NCI-H2171 treated with DMSO at 0.1 percent for 48 hours (cell line): ENCODE data around the gene PKP2.
"Not testable (repeated sequence)": the region's sequence is repeated elsewhere in the genome, so short reads cannot be mapped to it uniquely, and the experiment has no call there.

Source experiments
- DNase-seq: peaks from one replicate; lab custom pipeline; 2025; lab: John Stamatoyannopoulos, UW

Gene PKP2

DNA sequence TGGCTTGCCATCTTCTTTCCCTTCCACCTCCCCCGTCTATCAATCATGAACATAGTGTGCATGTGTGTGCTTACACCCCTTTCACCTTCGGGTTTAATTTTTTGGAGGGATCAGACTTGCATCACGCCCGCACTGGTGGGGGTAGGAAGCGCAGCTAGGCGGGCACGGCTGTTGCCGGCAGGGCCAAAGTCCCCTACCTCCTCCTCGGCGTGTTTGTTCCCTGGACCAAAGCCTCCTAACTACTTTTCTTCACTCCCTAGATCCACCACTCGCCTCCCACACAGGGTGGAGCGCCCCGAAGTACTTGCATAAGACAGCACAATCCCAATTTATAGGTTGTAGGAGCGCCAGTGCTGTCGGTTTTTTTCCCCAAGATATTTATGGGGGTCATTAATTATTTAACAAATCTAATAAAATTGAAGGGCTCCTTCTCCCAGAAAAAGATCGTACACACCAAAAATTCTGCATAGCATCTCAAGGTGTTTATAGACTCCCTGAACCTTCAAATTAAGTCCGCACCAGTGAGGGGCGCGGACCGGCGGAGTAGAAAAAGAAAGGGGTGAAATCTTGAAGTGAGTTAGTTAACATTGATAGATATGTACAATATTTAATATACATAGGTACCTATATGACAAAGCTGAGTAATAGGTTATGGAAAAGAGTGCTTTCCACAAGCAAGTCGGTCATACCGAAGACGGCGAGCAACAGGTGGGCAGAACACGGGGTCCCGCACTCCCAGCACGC is 717 bp downstream of the PKP2 start:
- DNase-seq, result peak; percentile 37

DNA sequence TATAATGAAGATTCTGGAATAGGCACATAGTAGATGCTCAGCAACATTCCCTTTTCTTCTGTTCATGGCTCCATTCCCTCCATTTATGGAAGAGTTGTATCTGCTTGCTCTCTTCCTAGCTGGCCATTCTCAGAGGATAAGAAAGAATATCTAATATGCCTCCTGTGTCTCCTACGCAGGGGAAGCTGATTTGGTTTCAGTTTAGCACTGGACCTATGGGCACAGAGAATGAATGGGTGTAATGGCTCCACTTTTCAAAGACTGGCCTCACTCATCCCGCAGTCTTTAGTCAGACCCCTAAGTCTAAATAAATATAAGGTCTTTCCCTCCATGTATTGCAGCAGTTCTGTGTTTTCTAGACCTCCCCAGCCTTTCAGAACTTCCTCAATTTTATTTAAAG is 2.0 kb downstream of the PKP2 start:
- DNase-seq, result no peak

DNA sequence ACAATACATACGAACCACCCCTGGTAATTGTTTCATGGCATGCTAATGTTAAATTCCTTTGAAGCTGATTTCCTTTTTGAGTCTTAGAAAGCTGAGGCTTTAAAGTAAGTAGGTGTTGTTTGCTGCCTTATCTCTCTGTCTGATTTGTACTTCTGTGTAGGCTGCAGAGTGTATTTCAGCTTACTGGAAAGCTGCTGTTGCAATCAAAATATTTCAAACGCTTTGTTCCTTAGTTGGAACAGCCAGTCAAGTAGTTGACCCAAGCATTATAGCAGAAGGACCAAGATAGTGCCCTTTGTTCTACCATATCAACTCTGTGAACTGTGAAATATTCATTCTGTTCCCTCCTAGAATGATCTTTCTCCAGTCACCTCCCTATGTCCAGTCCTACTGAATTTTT is 3.1 kb downstream of the PKP2 start:
- DNase-seq, result no peak

DNA sequence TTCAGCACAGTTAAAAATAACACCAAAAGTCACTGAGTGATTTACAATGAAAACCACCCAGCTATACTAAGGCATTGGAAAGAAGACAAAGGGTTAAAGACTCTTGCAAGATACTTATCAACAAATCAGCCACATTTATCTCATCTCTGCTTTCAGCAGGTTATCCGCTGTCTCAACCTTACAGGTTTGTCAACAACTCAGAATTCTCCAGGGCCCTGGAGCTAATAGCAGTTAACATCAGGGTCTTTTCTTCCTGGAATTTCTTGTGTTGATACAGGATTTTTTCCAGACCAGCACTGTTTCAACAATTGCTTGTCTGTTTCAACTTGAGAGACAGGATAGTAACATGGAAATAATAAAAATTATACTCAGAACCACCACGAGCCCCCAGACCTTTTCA is 3.5 kb downstream of the PKP2 start:
- DNase-seq, result peak; percentile 31

DNA sequence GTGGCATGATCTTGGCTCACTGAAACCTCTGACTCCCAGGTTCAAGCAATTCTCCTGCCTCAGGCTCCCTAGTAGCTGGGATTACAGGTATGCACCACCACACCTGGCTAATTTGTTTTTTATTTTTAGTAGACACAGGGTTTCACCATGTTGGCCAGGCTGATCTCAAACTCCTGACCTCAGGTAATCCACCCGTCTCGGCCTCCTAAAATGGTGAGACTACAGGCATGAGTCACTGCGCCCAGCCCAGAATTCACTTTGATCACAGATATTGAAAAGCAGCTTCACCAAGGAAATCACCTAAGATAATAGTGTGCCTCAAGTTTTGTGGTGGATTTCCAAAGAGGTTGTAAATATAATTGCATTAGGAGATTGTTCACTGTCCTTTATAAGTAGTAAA is 4.2 kb downstream of the PKP2 start:
- DNase-seq, result not testable (repeated sequence)

DNA sequence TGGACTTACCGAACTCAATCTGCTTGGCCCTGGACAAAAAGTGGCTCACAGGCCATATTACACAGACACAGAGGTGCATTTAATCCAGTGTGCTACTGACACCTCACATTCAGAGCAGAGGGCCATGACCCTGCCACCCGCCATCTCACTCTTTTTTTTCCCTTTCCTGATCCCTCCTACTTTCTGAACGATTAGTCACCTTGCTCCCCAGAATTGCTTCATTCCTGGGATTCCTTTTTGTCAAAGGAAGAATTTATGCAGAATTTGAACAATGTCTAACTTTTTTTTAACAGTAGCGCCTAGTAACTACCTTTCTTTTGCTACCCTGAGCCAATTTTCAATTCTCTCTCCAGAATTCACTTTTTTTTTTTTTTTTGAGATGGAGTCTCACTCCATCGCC is 4.6 kb downstream of the PKP2 start:
- no peak for DNase-seq

DNA sequence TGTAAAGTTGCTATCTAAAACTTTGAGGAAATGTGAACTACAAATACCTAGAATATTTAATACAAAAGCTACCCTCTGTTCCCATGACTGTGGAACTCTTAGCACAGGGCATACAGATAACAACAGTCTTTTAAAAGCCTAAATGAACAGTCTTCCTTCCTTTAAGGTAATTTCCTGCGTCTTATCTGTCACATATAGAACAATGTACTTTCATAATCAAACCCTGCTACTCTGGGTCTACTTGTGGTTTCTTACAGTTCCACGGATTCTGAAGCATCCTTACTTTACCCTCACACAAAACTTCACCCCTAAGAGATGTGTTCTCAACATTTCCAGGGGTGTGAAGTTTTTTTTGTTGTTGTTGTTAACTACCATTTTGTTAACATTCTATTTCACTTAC is 5.1 kb downstream of the PKP2 start:
- DNase-seq, result no peak

DNA sequence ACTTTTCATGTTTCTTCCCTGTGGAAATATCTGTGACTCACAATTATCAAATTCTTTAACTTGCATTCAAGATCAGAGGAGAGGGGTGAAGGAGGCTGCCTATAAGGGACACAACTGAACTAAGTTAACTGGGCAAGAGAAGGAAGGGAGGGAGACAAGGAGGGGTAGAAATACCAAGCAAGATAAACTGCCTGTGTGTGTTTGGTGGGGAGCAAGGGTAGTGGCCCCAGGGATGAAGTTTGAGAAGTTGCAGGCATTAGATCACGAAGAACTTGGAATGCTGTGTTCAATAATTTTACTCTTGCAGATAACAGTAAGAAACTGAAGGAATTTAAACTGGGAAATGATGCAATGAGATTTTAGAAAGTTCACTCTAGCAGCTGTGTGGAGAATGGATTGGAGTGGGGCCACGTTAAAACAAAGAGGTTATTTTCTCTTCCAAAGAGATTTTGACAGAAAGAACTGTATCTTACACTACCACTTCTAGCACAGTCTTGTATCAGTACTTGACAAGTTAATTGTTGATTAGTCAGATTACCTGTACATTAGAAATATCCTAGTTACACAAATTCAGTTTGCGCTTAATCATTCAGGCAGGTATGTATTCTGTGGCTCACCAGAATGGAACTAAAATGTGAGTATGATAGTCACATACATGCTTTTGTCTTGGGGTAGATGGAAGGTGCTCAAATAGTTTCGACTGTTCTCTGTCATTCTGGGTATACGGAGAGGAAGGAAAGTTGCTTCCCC is 7.4 kb downstream of the PKP2 start:
- DNase-seq, result no peak

DNA sequence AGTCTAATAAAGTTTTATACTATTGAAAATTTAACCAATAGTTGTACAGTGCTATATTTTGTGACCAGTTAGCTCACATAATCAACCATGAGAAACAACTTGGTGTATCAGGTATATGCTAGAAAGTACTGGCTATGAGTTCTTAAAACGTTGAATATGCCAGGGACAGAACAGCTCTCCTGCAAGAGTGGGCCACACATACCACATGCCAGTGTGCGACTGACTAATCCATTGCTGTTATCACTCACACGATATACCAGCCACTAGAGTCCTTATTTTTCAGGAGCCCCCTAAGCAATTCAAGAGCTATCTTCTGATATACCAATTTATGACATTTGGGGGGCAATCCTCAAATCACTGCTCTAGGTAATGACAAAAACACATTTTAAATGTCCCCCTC is 9.5 kb downstream of the PKP2 start:
- DNase-seq, result no peak

DNA sequence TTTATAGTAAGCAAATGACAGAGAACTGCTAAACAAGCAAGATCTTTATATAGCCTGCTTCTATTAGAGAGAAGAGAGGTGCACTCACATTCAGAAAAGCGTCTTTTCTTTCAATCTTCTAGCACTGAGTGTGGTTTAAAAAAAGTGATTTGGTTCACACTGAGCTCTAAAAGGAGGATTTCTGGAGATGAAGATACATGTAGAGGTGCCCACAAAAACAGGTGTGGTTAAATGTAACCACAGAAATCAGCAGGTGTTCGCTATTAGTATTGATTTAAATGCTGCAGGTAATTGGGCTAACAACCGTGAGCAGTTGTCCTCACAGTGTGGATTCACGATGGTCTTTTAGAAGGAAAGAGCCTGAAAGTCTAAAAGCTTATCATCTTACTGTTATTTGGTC is 10.7 kb downstream of the PKP2 start:
- DNase-seq, result peak; percentile 70

DNA sequence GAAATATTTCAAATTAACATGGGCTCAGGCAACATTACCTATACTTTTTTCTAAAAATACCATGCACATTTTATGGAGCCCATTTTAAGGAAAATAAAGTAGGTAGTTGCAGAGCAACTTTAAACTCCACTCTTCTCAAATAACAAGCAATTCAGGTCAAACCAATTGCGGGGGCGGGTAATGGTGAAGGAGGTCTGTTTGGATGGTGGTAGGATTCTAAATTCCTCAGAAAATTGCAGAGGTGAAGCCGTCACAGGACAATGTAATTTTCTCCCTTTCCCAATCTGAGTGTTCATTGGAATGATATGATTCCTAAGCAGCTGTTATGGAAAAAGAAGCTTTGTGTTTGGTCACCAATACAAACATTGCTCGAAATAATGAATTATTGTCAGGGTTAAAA is 11.6 kb downstream of the PKP2 start:
- DNase-seq, result no peak

DNA sequence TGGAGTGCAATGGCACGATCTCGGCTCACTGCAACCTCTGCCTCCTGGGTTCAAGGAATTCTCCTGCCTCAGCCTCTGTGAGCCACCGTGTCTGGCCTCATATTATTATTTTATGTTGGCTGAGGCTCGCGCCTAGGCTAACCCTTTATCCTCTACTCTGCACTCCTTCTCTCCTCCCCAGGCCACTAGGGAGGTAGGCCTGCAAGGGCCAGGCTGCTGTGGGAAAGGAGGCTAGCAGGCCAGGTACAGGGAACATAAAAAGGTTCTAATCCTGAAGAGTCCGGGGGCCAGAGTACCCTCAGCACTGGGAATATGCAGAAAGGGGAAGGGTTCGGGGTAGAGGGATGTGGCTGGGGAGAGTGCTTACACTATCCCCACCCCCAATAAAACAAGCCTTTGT is 14.9 kb downstream of the PKP2 start:
- no peak for DNase-seq

DNA sequence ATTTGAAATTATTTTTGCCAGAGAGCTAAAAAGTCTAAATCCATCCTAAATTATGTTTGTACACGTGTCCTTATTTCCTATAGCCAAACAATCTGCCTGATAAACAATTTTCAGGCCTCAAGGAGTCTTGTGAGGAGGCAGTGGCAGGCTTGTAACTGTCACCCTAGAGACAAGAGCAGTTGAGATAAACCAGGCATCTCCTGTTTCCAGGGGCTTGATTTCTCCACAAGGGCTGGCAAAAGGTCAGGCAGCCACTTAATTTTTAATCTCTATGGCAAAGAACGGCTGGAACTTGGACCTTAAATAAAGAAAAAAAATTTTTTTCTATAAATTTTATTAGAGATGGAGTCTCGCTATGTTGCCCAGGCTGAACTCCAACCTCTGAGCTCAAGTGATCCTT is 15.5 kb downstream of the PKP2 start:
- peak; percentile 20 for DNase-seq

DNA sequence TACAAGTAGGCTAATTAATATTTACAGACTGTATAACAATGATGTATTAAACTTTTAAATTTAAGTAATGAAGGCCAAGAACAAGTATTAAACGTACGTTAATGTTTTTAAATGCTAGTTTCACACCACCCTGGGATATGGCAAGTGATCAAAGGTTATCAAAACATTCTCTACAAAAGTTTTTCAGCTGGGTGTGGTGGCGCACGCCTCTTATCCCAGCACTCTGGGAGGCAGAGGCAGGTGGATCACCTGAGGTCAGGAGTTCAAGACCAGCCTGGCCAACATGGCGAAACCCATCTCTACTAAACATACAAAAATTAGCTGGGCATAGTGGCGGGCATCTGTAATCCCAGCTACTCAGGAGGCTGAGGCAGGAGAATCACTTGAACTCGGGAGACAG is 17.5 kb downstream of the PKP2 start:
- not testable (repeated sequence) for DNase-seq

DNA sequence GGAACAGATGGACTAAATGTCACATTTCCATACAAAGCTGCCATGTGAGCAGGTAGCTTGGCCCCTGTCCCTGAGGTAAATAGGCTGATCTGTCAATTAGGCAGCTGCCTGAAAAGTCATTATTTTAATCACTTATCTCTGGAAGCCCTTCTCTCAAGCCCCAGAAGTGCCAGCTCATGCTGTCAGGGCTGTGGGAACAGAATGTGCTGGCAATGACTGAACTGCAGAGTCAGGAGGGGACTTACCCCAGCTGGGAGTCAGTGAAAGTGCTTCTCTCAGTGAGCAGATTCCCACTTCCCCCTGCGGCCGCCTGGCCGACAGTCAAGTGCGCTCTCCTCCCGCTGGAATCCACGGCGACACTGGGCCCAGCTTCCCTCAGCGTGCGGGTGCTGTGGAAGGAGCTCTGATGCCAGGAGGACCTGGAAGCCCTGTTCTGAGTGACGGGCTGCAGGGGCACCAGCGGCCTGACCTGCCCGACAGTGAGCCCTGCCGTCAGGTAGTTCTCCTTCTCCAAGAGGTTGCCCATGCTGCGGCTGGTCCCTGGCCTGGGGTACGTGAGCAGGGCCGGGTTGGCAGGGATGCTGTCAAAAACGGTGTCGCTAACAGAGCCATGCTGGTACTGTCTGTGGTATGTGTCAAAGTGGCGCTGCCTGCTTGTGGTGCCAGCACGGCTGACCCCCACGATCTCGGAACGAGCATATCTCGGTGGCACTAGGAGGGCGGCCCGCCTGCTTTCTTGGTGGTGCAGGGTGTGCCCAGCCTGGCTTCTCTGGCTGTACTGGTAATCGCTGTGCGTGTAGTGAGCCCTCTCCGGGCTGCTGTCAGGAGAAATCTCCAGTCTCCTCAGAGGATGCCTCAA is 18.7 kb downstream of the PKP2 start:
- peak; percentile 99 for DNase-seq

DNA sequence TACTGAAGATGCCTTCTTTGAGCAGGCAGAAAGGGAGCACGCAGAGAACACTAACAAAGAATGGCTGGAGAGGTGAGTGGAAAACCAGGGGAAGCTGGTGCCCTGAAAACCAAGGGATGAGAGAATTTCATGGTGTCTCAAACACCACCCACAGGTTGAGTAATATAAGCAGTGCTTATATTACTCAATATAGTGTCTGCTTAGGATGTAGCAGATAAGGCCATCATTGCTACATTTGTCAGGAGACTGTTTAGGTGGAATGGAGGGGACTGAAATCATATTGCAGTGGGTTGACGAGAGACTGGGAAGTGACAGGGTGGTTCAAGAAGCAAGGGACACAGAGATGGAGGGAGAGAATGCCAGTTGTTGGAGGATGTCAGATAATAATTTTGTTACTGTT is 20.6 kb downstream of the PKP2 start:
- no peak for DNase-seq

DNA sequence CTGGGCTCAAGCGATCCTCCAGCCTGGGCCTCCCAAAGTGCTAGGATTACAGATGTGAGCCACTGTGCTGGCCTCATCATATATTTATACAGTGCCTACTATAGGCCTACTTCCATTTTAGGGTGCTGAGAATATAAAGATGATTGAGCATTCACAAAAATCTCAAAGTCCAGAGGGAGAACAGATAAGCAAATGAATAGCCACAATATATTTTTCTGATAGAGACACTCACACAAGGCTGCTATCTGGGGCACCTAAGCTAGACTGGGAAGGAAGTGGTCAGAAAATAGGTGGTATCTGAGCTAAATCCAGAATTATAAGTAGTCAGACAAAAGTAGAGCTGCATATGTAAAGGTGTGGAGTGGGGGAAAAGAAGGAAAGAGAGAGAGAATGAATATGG is 21.6 kb downstream of the PKP2 start:
- DNase-seq, result no peak

DNA sequence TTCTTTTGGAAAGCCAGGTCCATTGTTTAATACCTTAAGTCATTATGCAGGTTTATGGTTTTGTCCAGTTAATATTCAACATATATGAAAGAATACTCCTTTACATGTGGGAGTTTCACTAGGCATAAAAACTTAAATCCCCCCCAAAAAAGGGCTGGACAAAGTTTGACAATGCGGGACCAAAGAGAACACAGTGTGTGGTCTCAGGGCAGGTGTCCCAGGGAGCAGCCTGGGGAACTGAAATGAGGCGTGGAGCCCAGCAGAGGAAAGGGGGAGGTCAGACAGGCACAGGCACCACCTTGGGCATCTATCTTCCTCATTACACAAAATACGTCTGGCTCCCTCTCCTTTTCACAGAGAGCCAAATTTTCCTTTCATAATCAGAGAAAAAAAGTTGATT is 22.5 kb downstream of the PKP2 start:
- DNase-seq, result no peak

DNA sequence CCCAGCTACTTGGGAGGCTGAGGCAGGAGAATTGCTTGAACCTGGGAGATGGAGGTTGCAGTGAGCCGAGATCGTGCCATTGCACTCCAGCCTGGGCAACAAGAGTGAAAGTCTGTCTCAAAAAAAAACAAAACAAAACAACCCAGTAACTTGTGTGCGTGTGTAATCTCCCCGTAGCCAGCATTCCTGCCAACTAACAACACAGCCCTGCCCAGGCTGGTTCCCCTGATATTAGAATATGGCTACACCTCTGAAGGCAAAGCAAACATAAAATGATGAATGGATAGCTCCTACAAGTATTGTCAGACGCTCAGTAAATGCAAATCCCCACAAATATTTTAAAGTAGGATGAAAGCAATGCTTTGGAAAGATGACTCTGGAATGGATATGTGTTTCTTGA is 24.2 kb downstream of the PKP2 start:
- DNase-seq, result not testable (repeated sequence)

DNA sequence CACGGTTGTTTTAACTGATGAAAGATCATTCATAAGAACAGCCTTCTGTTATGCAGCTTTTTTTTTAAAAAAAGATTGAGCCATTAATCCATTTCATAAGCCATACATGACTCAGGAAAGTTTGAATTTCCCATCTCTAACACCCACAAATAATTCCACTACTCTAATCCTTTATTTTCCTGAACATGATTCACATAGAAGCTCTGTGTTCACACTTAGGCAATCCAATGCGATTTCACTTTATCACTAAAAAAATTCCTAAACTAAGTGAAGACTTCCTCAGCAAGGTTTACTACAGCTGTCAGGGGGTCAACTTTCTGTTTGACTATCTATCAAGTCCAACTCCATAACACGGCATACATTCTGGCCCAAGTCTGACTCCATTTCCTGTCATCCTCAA is 25.9 kb downstream of the PKP2 start:
- DNase-seq, result no peak

DNA sequence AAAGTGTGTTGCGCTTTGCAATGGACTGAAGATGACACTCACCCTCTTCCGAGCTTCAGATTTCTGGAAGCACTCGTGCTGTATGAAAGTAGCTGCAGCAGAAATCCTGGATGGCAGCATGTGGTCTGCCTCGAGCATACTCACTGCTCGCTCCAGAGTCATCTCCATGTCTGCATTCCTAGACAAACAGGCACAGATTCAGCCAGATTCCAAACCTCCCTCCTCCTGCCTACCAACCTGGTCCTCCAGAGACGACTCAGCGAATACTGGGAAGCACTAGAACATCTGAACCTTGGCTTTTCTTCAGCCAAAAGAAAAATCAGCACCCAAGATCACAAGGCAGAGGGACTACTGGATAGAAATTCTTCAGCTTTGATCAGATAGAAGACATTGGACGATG is 27.7 kb downstream of the PKP2 start:
- DNase-seq, result no peak

DNA sequence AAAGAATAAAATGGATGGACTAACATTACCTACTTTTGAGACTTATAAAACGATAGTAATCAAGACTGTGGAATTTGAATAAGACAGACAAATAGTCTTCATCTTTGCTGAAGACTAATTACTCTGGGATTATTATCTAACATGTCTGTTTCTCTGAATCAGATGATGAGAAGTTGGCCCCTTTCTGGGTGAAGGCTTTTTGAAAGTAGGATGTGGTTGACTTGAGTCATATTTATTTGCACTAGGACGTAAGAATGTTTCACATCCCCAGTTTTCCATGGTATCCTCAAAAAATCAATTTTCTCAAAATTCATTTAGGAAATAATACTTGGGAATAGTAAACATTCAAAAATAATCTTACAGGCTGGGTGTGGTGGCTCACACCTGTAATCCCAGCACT is 31.8 kb downstream of the PKP2 start:
- no peak for DNase-seq

DNA sequence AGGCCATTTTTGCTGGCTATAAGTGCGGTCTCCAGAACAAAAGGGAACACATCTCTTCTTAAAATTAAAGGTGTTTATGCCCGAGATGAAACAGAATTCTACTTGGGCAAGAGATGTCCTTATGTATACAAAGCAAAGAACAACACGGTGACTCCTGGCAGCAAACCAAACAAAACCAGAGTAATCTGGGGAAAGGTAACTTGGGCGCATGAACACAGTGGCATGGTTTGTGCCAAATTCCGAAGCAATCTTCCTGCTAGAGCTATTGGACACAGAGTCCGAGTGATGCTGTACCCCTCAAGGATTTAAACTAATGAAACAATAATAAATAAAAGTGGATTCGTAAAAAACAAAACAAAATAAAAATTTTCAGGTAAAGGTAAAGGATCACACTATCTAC is 33.4 kb downstream of the PKP2 start:
- DNase-seq, result no peak
